Measurements from ENCODE around the gene MAPK8. TPM values are rescaled to one million over a fixed set of nuclear protein-coding genes. Genes with fewer than 3 reads are reported as not detected.

MAPK8 gene
- total RNA-seq, 2 donors from 2014 or later = 28.1 to 29.5 TPM

GRCh38 chr10:48464121-48464870, 157.8 kb downstream of the MAPK8 start:
- intact Hi-C loops (cut with DNase I) = no loop called here
- DNase-seq (peak; percentile 12), ATAC-seq (no peak)

- peak; percentile 49 for DNase-seq
- peak; percentile 80 to 84 for ATAC-seq
- intact Hi-C loops (cut with DNase I) = no loop called here
These were observed 158.6 kb downstream of the MAPK8 start for GRCh38 chr10:48464871-48465736.

- DNase-seq (peak; percentile 25), ATAC-seq (no peak)
These were observed 159.5 kb downstream of the MAPK8 start for GRCh38 chr10:48465860-48466521.

GRCh38 chr10:48466611-48467240, 160.2 kb downstream of the MAPK8 start:
- intact Hi-C loops (cut with DNase I) = no loop called here
- peak; percentile 13 for DNase-seq
- no peak for ATAC-seq

More at GRCh38 chr10:48465860-48466521, 159.5 kb downstream of the MAPK8 start:
- intact Hi-C loops (cut with DNase I) = no loop called here

- no peak for ATAC-seq
- DNase-seq = no peak
- intact Hi-C loops (cut with DNase I) = no loop called here
These were observed 161.2 kb downstream of the MAPK8 start for GRCh38 chr10:48467669-48468068.

- intact Hi-C loops (cut with DNase I) = no loop called here
- DNase-seq (no peak), ATAC-seq (no peak)
These were observed 161.8 kb downstream of the MAPK8 start for GRCh38 chr10:48468130-48468790.

GRCh38 chr10:48468866-48469511, 162.5 kb downstream of the MAPK8 start:
- peak; percentile 14 for DNase-seq
- no peak for ATAC-seq
- intact Hi-C loops (cut with DNase I) = no loop called here

GRCh38 chr10:48469516-48470020, 163.1 kb downstream of the MAPK8 start:
- intact Hi-C loops (cut with DNase I) = no loop called here
- no peak for ATAC-seq
- peak; percentile 3 for DNase-seq

- intact Hi-C loops (cut with DNase I) = no loop called here
- DNase-seq = peak; percentile 22
- ATAC-seq = no peak
These were observed 163.8 kb downstream of the MAPK8 start for GRCh38 chr10:48470115-48470892.

GRCh38 chr10:48470893-48471805, 164.7 kb downstream of the MAPK8 start:
- DNase-seq = peak; percentile 10
- intact Hi-C loops (cut with DNase I) = no loop called here
- ATAC-seq = no peak

- DNase-seq = no peak
- intact Hi-C loops (cut with DNase I) = no loop called here
These were observed 166.1 kb downstream of the MAPK8 start for GRCh38 chr10:48472501-48473069.

GRCh38 chr10:48473704-48474103, 167.2 kb downstream of the MAPK8 start:
- ATAC-seq = no peak
- no peak for DNase-seq
- intact Hi-C loops (cut with DNase I) = no loop called here

More at GRCh38 chr10:48472501-48473069, 166.1 kb downstream of the MAPK8 start:
- no peak for ATAC-seq

GRCh38 chr10:48474765-48475365, 168.4 kb downstream of the MAPK8 start:
- intact Hi-C loops (cut with DNase I) = no loop called here
- DNase-seq = no peak
- no peak for ATAC-seq

- DNase-seq = no peak
- no peak for ATAC-seq
- intact Hi-C loops (cut with DNase I) = no loop called here
These were observed 169.4 kb downstream of the MAPK8 start for GRCh38 chr10:48475943-48476278.

- ATAC-seq = no peak
- intact Hi-C loops (cut with DNase I) = no loop called here
- DNase-seq = no peak
These were observed 170.0 kb downstream of the MAPK8 start for GRCh38 chr10:48476279-48476982.
